GM21515 (cell line): Measurements from ENCODE around the gene ABCC1.
"Not testable (repeated sequence)": the region's sequence is repeated elsewhere in the genome, so short reads cannot be mapped to it uniquely, and the experiment has no call there.

ENCODE experiments used
- ATAC-seq: cut with Tn5 transposase; IDR thresholded peaks from one replicate; pipeline ENCODE4 v1.9.1; 2021; ENCODE audit not compliant: unreplicated experiment

The ABCC1 gene

GRCh38 chr16:16127469-16128116 lies 178.2 kb downstream of the ABCC1 start:
- no peak for ATAC-seq

GRCh38 chr16:16131204-16131603 lies 181.8 kb downstream of the ABCC1 start:
- ATAC-seq: no peak

GRCh38 chr16:16131659-16132058 lies 182.2 kb downstream of the ABCC1 start:
- no peak for ATAC-seq

- ATAC-seq: no peak
Measured at GRCh38 chr16:16133943-16134604, 184.7 kb downstream of the ABCC1 start.

GRCh38 chr16:16136588-16136987 lies 187.2 kb downstream of the ABCC1 start:
- no peak for ATAC-seq

- ATAC-seq: no peak
Measured at GRCh38 chr16:16137110-16137509, 187.7 kb downstream of the ABCC1 start.

GRCh38 chr16:16138034-16138635 lies 188.7 kb downstream of the ABCC1 start:
- no peak for ATAC-seq

- no peak for ATAC-seq
Measured at GRCh38 chr16:16139061-16139460, 189.6 kb downstream of the ABCC1 start.

GRCh38 chr16:16139806-16140205 lies 190.4 kb downstream of the ABCC1 start:
- ATAC-seq: no peak

GRCh38 chr16:16140537-16140936 lies 191.1 kb downstream of the ABCC1 start:
- ATAC-seq: no peak

- ATAC-seq: no peak
Measured at GRCh38 chr16:16141141-16141540, 191.7 kb downstream of the ABCC1 start.

GRCh38 chr16:16141784-16142396 lies 192.5 kb downstream of the ABCC1 start:
- no peak for ATAC-seq

- no peak for ATAC-seq
Measured at GRCh38 chr16:16143038-16143763, 193.8 kb downstream of the ABCC1 start.

GRCh38 chr16:16143931-16144330 lies 194.5 kb downstream of the ABCC1 start:
- ATAC-seq: no peak

GRCh38 chr16:16144416-16144815 lies 195.0 kb downstream of the ABCC1 start:
- ATAC-seq: no peak

GRCh38 chr16:16145286-16145685 lies 195.9 kb downstream of the ABCC1 start:
- no peak for ATAC-seq

GRCh38 chr16:16146380-16147315 lies 197.2 kb downstream of the ABCC1 start:
- ATAC-seq: no peak

GRCh38 chr16:16147316-16147999 lies 198.0 kb downstream of the ABCC1 start:
- no peak for ATAC-seq

GRCh38 chr16:16148000-16148599 lies 198.7 kb downstream of the ABCC1 start:
- not testable (repeated sequence) for ATAC-seq
